Aorta (tissue), 5 donors: ENCODE data around the gene S100A13. TPM values are rescaled to one million over a fixed set of nuclear protein-coding genes. Genes with fewer than 3 reads are reported as not detected.
"Not testable (repeated sequence)": the region's sequence is repeated elsewhere in the genome, so short reads cannot be mapped to it uniquely, and the experiment has no call there.

Experiments
- ATAC-seq: fragments of 200-7000 bp; cut with Tn5 transposase; one replicate; pipeline ENCODE4 v1.9.1; 2022; ENCODE audit warnings: moderate library complexity; ENCODE audit not compliant: low FRiP score
- DNase-seq, 2 donors: peaks; one replicate each; pipeline ENCODE4 v3.0.0-alpha.2; 2020
- H3K27ac ChIP-seq, 2 donors: one replicate each; pipeline ENCODE4 v1.5.1; 2013; ENCODE audit warnings: low read length in 2 of 2, mild to moderate bottlenecking in 2 of 2, moderate library complexity in 2 of 2, control low read depth in 1 of 2, inconsistent platforms in 1 of 2, low read depth in 1 of 2
- H3K27me3 ChIP-seq, 2 donors: one replicate each; pipeline ENCODE4 v1.6.1; 2013; ENCODE audit warnings: control low read depth in 1 of 2, low read length in 1 of 2, mild to moderate bottlenecking in 1 of 2, moderate library complexity in 1 of 2; ENCODE audit not compliant: insufficient read depth in 2 of 2, control insufficient read depth in 1 of 2
- H3K36me3 ChIP-seq, 2 donors: one replicate each; pipeline ENCODE4 v1.6.1; 2013; ENCODE audit warnings: control low read depth in 1 of 2, low read length in 1 of 2, mild to moderate bottlenecking in 1 of 2; ENCODE audit not compliant: insufficient read depth in 2 of 2, control insufficient read depth in 1 of 2
- H3K4me1 ChIP-seq, 2 donors: one replicate each; pipeline ENCODE4 v1.6.1; 2013; ENCODE audit warnings: low read length in 2 of 2, control low read depth in 1 of 2, mild to moderate bottlenecking in 1 of 2, moderate library complexity in 1 of 2; ENCODE audit not compliant: insufficient read depth in 2 of 2, control insufficient read depth in 1 of 2
- H3K4me3 ChIP-seq, 2 donors: one replicate each; pipeline ENCODE4 v1.5.1; 2013; ENCODE audit warnings: low read length in 2 of 2, control low read depth in 1 of 2, mild to moderate bottlenecking in 1 of 2
- H3K9me3 ChIP-seq: one replicate; pipeline ENCODE4 v1.6.1; 2013; ENCODE audit warnings: mild to moderate bottlenecking, low read length; ENCODE audit not compliant: control insufficient read depth
- WGBS, 2 donors: extraction: QIAGEN DNeasy Blood & Tissue Kit; methylation state at CpG; one replicate each; pipeline ENCODE4 v1.1.7; 2013; 5-methylcytosine and 5-hydroxymethylcytosine counted together
- intact Hi-C, 2 donors: fragments of 100-400 bp; cut with DNase I; formaldehyde crosslinking; loops; one replicate each; pipeline versions ENCODE4 v1.14.2 to v1.15.0; 2022
- long read RNA-seq, 2 donors: library from polyadenylated mRNA; unstranded; transcript quantifications; one replicate each; pipeline ENCODE4 v2.0.0, GENCODE V29; 2020 to 2021
- polyA plus RNA-seq, 2 donors: library from polyadenylated mRNA; stranded (reverse); fragments of 200-250 nt; gene quantifications; one replicate each; pipeline ENCODE4 v1.2.3, GENCODE V29; 2013
- total RNA-seq, 2 donors: library from RNA; stranded (reverse); fragmentation: NEBNext Ultra II Directional; extraction: Animal tissue kit (Norgen Biotek cat#: 25700); gene quantifications; one replicate each; pipeline ENCODE4 v1.2.1, GENCODE V29; 2021
- donor health status: healthy with polysubstance abuse.
- donor health status: Bipolar disorder and iron deficiency.
- donor health status: DM: no; HTN: no; CAD: no.
- donor health status: DM: no; HTN: no; CAD: no.
- donor health status: DM: yes; HTN: yes; CAD: no.

S100A13 gene
- 100 to 1,000 TPM in 1 of 2 donors, 10 to 100 TPM in 1; 80.0 to 111 TPM for total RNA-seq
- 100 to 1,000 TPM; 243 to 245 TPM for polyA plus RNA-seq
- long read RNA-seq, donor 1, partial matches to known transcripts = 7 of 8 reads
- long read RNA-seq, donor 1, other reads (novel, unspliced or antisense) = 1 of 8 reads
- long read RNA-seq, donor 2, partial matches to known transcripts = 15 of 18 reads
- long read RNA-seq, donor 2, other reads (novel, unspliced or antisense) = 2 of 18 reads

GRCh38 chr1:153626904-153627714 is at the start of gene S100A13:
Gene S100A13 (minus strand): TSS chr1:153627505. CDS start chr1:153626472, 1,033 bp downstream.
- intact Hi-C loops = loop anchor here in 1 of 2 donors (5.0 kb wide), 1 partner anchor 120 kb away; no protein-coding TSS in a partner anchor
- H3K4me1 ChIP-seq = no peaks in the 10 kb centered on the region

GRCh38 chr1:153673511-153673910 is 46.2 kb upstream of the S100A13 start:
- DNase-seq (no peak), ATAC-seq (no peak)
- intact Hi-C loops = loop anchor here (5.0 to 10.0 kb wide), 2 partner anchors 99 to 314 kb away; partner anchors contain the start of gene RAB13 (in 1 of the 2)
- 95 to 97% methylated on average over 2 of the region's 2 CpGs for whole genome bisulfite sequencing, 2 donors
- H3K27me3 ChIP-seq = no peaks in the 10 kb centered on the region
- no peaks in the 10 kb centered on the region for H3K36me3 ChIP-seq
- no peaks in the 10 kb centered on the region for H3K9me3 ChIP-seq
- no peaks in the 10 kb centered on the region for H3K4me1 ChIP-seq
- no peak overlapping the region for H3K4me3 ChIP-seq
- H3K27ac ChIP-seq = no peak overlapping the region

More at GRCh38 chr1:153626904-153627714, at the start of gene S100A13:
- DNase-seq = peak; percentile 88 to 90
- Histone ChIP-seq H3K4me3 (peak within 1 kb of the TSS; percentile 32 to 39), H3K27me3 (no peaks in the 10 kb centered on the region), H3K27ac (peak within 1 kb of the TSS; percentile 64 to 85), H3K36me3 (no peaks in the 10 kb centered on the region), H3K9me3 (no peaks in the 10 kb centered on the region)
- 0 to 2% methylated on average over 28 of the region's 28 CpGs for WGBS, 2 donors
- peak; percentile 80 for ATAC-seq

GRCh38 chr1:153671628-153672353 is 44.5 kb upstream of the S100A13 start:
- Histone ChIP-seq H3K27ac (peak overlapping the region; percentile 22 to 87), H3K4me3 (peak overlapping the region; percentile 45 to 64)
- not testable (repeated sequence) for H3K36me3 ChIP-seq, H3K9me3 ChIP-seq, H3K27me3 ChIP-seq, H3K4me1 ChIP-seq
- ATAC-seq (peak; percentile 79), DNase-seq (peak; percentile 60 to 84)
- 12 to 13% methylated on average over 28 of the region's 28 CpGs for WGBS, 2 donors
- intact Hi-C loops = loop anchor here (5.0 to 10.0 kb wide), 2 partner anchors 97 to 316 kb away; partner anchors contain the start of gene RAB13 (in 1 of the 2)

- no peaks in the 10 kb centered on the region for H3K27me3 ChIP-seq
- peak within 1 kb of the TSS; percentile 74 to 82 for H3K4me3 ChIP-seq
- peaks cover 0 to 2% of the 10 kb centered on the region in 2 donors for H3K36me3 ChIP-seq
- peak; percentile 99 for DNase-seq
- H3K4me1 ChIP-seq = no peaks in the 10 kb centered on the region
- no peaks in the 10 kb centered on the region for H3K9me3 ChIP-seq
- ATAC-seq = peak; percentile 96
- intact Hi-C loops = loop anchor here (5.0 to 10.0 kb wide), 2 partner anchors 96 to 316 kb away; partner anchors contain the start of gene RAB13 (in 1 of the 2)
- WGBS, 2 donors = 0% methylated on average over 35 of the region's 35 CpGs
- peak within 1 kb of the TSS; percentile 22 to 87 for H3K27ac ChIP-seq
These were observed 43.7 kb upstream of the S100A13 start, which contains the start of gene ILF2 for GRCh38 chr1:153670859-153671627. Gene ILF2 (minus strand): TSS chr1:153670993. CDS start chr1:153670922, 71 bp downstream.

GRCh38 chr1:153670257-153670858 is 43.1 kb upstream of the S100A13 start:
- Histone ChIP-seq H3K9me3 (no peaks in the 10 kb centered on the region), H3K27ac (peak overlapping the region in 1 of 2 donors; percentile 82), H3K4me1 (no peaks in the 10 kb centered on the region), H3K36me3 (peaks cover 2 to 4% of the 10 kb centered on the region in 2 donors), H3K4me3 (peak overlapping the region; percentile 74 to 82), H3K27me3 (no peaks in the 10 kb centered on the region)
- WGBS, 2 donors = 1% methylated on average over 20 to 22 of the region's 22 CpGs
- ATAC-seq (peak; percentile 36), DNase-seq (peak in 1 of 2 donors; percentile 76)
- intact Hi-C loops = loop anchor here (5.0 to 10.0 kb wide), 2 partner anchors 96 to 317 kb away; partner anchors contain the start of gene RAB13 (in 1 of the 2)

- DNase-seq (no peak), ATAC-seq (no peak)
- Histone ChIP-seq H3K27ac (no peak overlapping the region), H3K36me3 (peaks cover 2 to 7% of the 10 kb centered on the region in 2 donors), H3K4me1 (no peaks in the 10 kb centered on the region), H3K4me3 (no peak overlapping the region), H3K27me3 (no peaks in the 10 kb centered on the region), H3K9me3 (no peaks in the 10 kb centered on the region)
- WGBS, 2 donors = 64 to 71% methylated on average over 6 of the region's 6 CpGs
- intact Hi-C loops = loop anchor here (5.0 to 10.0 kb wide), 2 partner anchors 95 to 318 kb away; partner anchors contain the start of gene RAB13 (in 1 of the 2)
These were observed 42.3 kb upstream of the S100A13 start for GRCh38 chr1:153669606-153670005.

GRCh38 chr1:153668672-153669071 is 41.4 kb upstream of the S100A13 start:
- peak in 1 of 2 donors; percentile 19 for DNase-seq
- ATAC-seq, H3K9me3 ChIP-seq, H3K27me3 ChIP-seq, H3K27ac ChIP-seq, H3K4me3 ChIP-seq, intact Hi-C loops, H3K4me1 ChIP-seq, H3K36me3 ChIP-seq: not testable (repeated sequence)
- 92 to 94% methylated on average over 8 of the region's 8 CpGs for WGBS, 2 donors
